Right forelimb (tissue), 1 donor: Measurements from ENCODE around the gene NDUFAF4.

Experiments
- DNase-seq: peaks from one replicate; pipeline ENCODE4 v3.0.0-alpha.2; 2018

Gene NDUFAF4

GRCh38 chr6:96897396-96898240 lies at the start of gene NDUFAF4:
TSS of gene NDUFAF4 (minus strand) at chr6:96897891. CDS start at chr6:96897801, 90 bp downstream.
- peak; percentile 97 for DNase-seq

GRCh38 chr6:96947055-96947454 lies 49.4 kb upstream of the NDUFAF4 start:
- DNase-seq, result no peak

GRCh38 chr6:96943555-96944215 lies 46.0 kb upstream of the NDUFAF4 start:
- no peak for DNase-seq

- no peak for DNase-seq
Measured at GRCh38 chr6:96942676-96943075, 45.0 kb upstream of the NDUFAF4 start.

GRCh38 chr6:96940322-96940721 lies 42.6 kb upstream of the NDUFAF4 start:
- DNase-seq, result no peak

- DNase-seq, result no peak
Measured at GRCh38 chr6:96939007-96939805, 41.5 kb upstream of the NDUFAF4 start.

GRCh38 chr6:96934087-96934486 lies 36.4 kb upstream of the NDUFAF4 start:
- DNase-seq, result no peak

GRCh38 chr6:96931198-96931597 lies 33.5 kb upstream of the NDUFAF4 start:
- no peak for DNase-seq

GRCh38 chr6:96929741-96930140 lies 32.0 kb upstream of the NDUFAF4 start:
- no peak for DNase-seq

- no peak for DNase-seq
Measured at GRCh38 chr6:96927660-96928059, 30.0 kb upstream of the NDUFAF4 start.

- DNase-seq, result no peak
Measured at GRCh38 chr6:96926425-96926824, 28.7 kb upstream of the NDUFAF4 start.

- DNase-seq, result no peak
Measured at GRCh38 chr6:96925290-96925687, 27.6 kb upstream of the NDUFAF4 start.

GRCh38 chr6:96923871-96924493 lies 26.3 kb upstream of the NDUFAF4 start:
- no peak for DNase-seq

GRCh38 chr6:96923400-96923799 lies 25.7 kb upstream of the NDUFAF4 start:
- no peak for DNase-seq

- no peak for DNase-seq
Measured at GRCh38 chr6:96917098-96917497, 19.4 kb upstream of the NDUFAF4 start.

GRCh38 chr6:96913621-96914020 lies 15.9 kb upstream of the NDUFAF4 start:
- DNase-seq, result no peak

GRCh38 chr6:96911751-96912150 lies 14.1 kb upstream of the NDUFAF4 start:
- no peak for DNase-seq

- no peak for DNase-seq
Measured at GRCh38 chr6:96911171-96911570, 13.5 kb upstream of the NDUFAF4 start.

GRCh38 chr6:96909811-96910210 lies 12.1 kb upstream of the NDUFAF4 start:
- no peak for DNase-seq

- DNase-seq, result no peak
Measured at GRCh38 chr6:96907498-96907897, 9.8 kb upstream of the NDUFAF4 start.

- DNase-seq, result no peak
Measured at GRCh38 chr6:96900873-96901272, 3.2 kb upstream of the NDUFAF4 start.

- no peak for DNase-seq
Measured at GRCh38 chr6:96899451-96899998, 1.8 kb upstream of the NDUFAF4 start.

- no peak for DNase-seq
Measured at GRCh38 chr6:96899019-96899418, 1.3 kb upstream of the NDUFAF4 start.
